H1 (cell line): ENCODE data around the gene CLIC1. TPM values are rescaled to one million over a fixed set of nuclear protein-coding genes. Genes with fewer than 3 reads are reported as not detected.

Source experiments
- KDM1A ChIP-seq: fragments of 200-600, 300-600 bp; sonication (generic); IDR thresholded peaks from 2 replicates; pipeline ENCODE4 v1.7.1; 2016; ENCODE audit warnings: mild to moderate bottlenecking, low read length, borderline replicate concordance
- polyA plus RNA-seq, 7 experiments: library from polyadenylated mRNA; depleted of rRNA in 3 of 7; stranded (reverse) in 5 of 7; unstranded in 2 of 7; fragments of >200 nt in 5 of 7; fragments of 200-250 nt in 2 of 7; gene quantifications; 1 replicate in 5 of 7; 2 replicates in 1 of 7; 4 replicates in 1 of 7; pipeline versions ENCODE4 v1.2.1 to v1.2.3, GENCODE V29; 2011 to 2013; ENCODE audit warnings: missing spikeins in 2 of 7, mixed read lengths in 2 of 7
- total RNA-seq: library from RNA; stranded (reverse); fragmentation: NEBNext Ultra II Directional; extraction: Animal tissue kit (Norgen Biotek cat#: 25700); gene quantifications from 2 replicates; pipeline ENCODE4 v1.2.1, GENCODE V29; 2021

Gene CLIC1
- total and polyA plus RNA-seq, 2 of the 8 experiments (the other 6 are each of a cell fraction or from before 2014, with no cell fraction given): 250 to 277 TPM

- no peak for TF ChIP-seq KDM1A
Observed at GRCh38 chr6:31723245-31723979, 12.9 kb downstream of the CLIC1 start, which contains the start of gene MPIG6B (continued).
